GM12878 (cell line): ENCODE data around the gene ISY1. TPM values are rescaled to one million over a fixed set of nuclear protein-coding genes. Genes with fewer than 3 reads are reported as not detected.
"Not testable (repeated sequence)": the region's sequence is repeated elsewhere in the genome, so short reads cannot be mapped to it uniquely, and the experiment has no call there.

Experiments
- ATAC-seq: fragments of 200-7000 bp; cut with Tn5 transposase; 3 replicates; pipeline ENCODE4 v1.9.1; 2020; ENCODE audit warnings: mild to moderate bottlenecking, moderate library complexity
- BruUV-seq: library from RNA; stranded (reverse); fragments of 400-500 nt; replicated peaks from 2 replicates; lab custom pipeline; 2021; lab: Mats Ljungman, UMichigan
- CTCF ChIA-PET: fragments of 300-600 bp; sonication (Branson Sonifier 250); formaldehyde crosslinking; extraction: SDS; loops from one replicate; lab custom pipeline; 2021; ENCODE audit warnings: inconsistent platforms; lab: Yijun Ruan, JAX
- POLR2A ChIA-PET: fragments of 350-600 bp; formaldehyde crosslinking; extraction: SDS; loops from one replicate; lab custom pipeline; 2021; ENCODE audit warnings: inconsistent platforms; lab: Charles Lee
- RAD21 ChIA-PET: fragments of 300-600 bp; sonication (Branson Sonifier 250); formaldehyde crosslinking; loops from one replicate; lab custom pipeline; 2023; ENCODE audit warnings: antibody characterized with exemption; ENCODE audit not compliant: unreplicated experiment; lab: Charles Lee
- SMC1A ChIA-PET: fragments of 300-600 bp; sonication (Branson Sonifier 250); formaldehyde crosslinking; loops from one replicate; lab custom pipeline; 2023; ENCODE audit not compliant: unreplicated experiment, uncharacterized antibody; lab: Charles Lee
- DNase-seq: peaks from one replicate; pipeline ENCODE4 v3.0.0-alpha.2; 2011; ENCODE audit warnings: low read depth, low spot score
- FAIRE-seq: peaks from 3 replicates; lab custom pipeline; 2011; peaks lifted over from hg19 to GRCh38; lab: Jason Lieb, UNC
- H2AFZ ChIP-seq: 2 replicates; pipeline ENCODE4 v1.6.0; 2011; ENCODE audit warnings: low read depth, low read length, control low read depth; ENCODE audit not compliant: control insufficient read depth
- H3K27ac ChIP-seq: 2 replicates; pipeline ENCODE4 v1.5.1; 2011; ENCODE audit warnings: control low read depth; ENCODE audit not compliant: control insufficient read depth, insufficient read depth
- H3K27me3 ChIP-seq, 2 experiments: replicated peaks in 1 of 2; 2 replicates each; pipeline versions ENCODE4 v1.6.0 to v1.6.1; 2011; ENCODE audit warnings: low read length in 1 of 2; ENCODE audit not compliant: control insufficient read depth in 2 of 2, insufficient read depth in 2 of 2
- H3K36me3 ChIP-seq, 2 experiments: 2 replicates each; pipeline ENCODE4 v1.5.1; 2011; ENCODE audit warnings: low read length in 1 of 2; ENCODE audit not compliant: control insufficient read depth in 2 of 2, insufficient read depth in 2 of 2
- H3K4me1 ChIP-seq: 2 replicates; pipeline ENCODE4 v1.6.1; 2011; ENCODE audit warnings: mild to moderate bottlenecking, low read length, moderate library complexity, mixed read lengths; ENCODE audit not compliant: control insufficient read depth, insufficient read depth
- H3K4me2 ChIP-seq: 2 replicates; pipeline ENCODE4 v1.6.0; 2011; ENCODE audit warnings: control low read depth; ENCODE audit not compliant: control insufficient read depth, insufficient read depth
- H3K4me3 ChIP-seq: fragments of 200-600 bp; sonication (generic); 2 replicates; pipeline ENCODE4 v1.5.1; 2016
- H3K79me2 ChIP-seq: 2 replicates; pipeline ENCODE4 v1.6.0; 2011; ENCODE audit warnings: low read length; ENCODE audit not compliant: control insufficient read depth, insufficient read depth
- H3K9ac ChIP-seq: 2 replicates; pipeline ENCODE4 v1.8.0; 2011; ENCODE audit warnings: low read length, control low read depth, mixed read lengths; ENCODE audit not compliant: control insufficient read depth, insufficient read depth
- H3K9me3 ChIP-seq: replicated peaks from 3 replicates; pipeline ENCODE4 v1.5.1; 2011; ENCODE audit warnings: mild to moderate bottlenecking, low read length; ENCODE audit not compliant: control insufficient read depth, insufficient read depth
- H4K20me1 ChIP-seq: 2 replicates; pipeline ENCODE4 v1.6.0; 2011; ENCODE audit not compliant: control insufficient read depth, insufficient read depth
- ETV6 ChIP-seq, 2 experiments: fragments of 450-650 bp in 1 of 2; IDR thresholded peaks in 1 of 2; conservative IDR thresholded peaks in 1 of 2; 2 replicates each; pipeline ENCODE4 v1.6.1; 2014; ENCODE audit warnings: antibody characterized with exemption in 1 of 2, borderline replicate concordance in 1 of 2, low read depth in 1 of 2, mild to moderate bottlenecking in 1 of 2, moderate library complexity in 1 of 2
- FOS ChIP-seq: IDR thresholded peaks from 3 replicates; pipeline ENCODE4 v1.6.1; 2011; ENCODE audit warnings: borderline replicate concordance; ENCODE audit not compliant: insufficient read length; ENCODE audit errors: extremely low read depth
- KDM1A ChIP-seq: fragments of 200-600 bp; sonication (generic); IDR thresholded peaks from 2 replicates; pipeline ENCODE4 v1.6.1; 2016; ENCODE audit warnings: borderline replicate concordance
- POLR2AphosphoS5 ChIP-seq: IDR thresholded peaks from 2 replicates; pipeline ENCODE4 v1.6.1; 2011; ENCODE audit warnings: mild to moderate bottlenecking, low read length, inconsistent platforms
- SMARCA5 ChIP-seq: fragments of 450-650 bp; IDR thresholded peaks from 2 replicates; pipeline ENCODE4 v1.6.1; 2017; ENCODE audit warnings: mild to moderate bottlenecking
- ZNF622 ChIP-seq: fragments of 450-650 bp; IDR thresholded peaks from 2 replicates; pipeline ENCODE4 v1.6.1; 2017; ENCODE audit warnings: mild to moderate bottlenecking, inconsistent platforms
- WGBS: methylation state at CpG from one replicate; pipeline ENCODE4 v1.1.6; 2016; ENCODE audit warnings: low lambda C conversion rate; ENCODE audit not compliant: insufficient replicate concordance, insufficient coverage; ENCODE audit errors: missing lambda C conversion rate; 5-methylcytosine and 5-hydroxymethylcytosine counted together
- in situ Hi-C: fragments of 300-500 bp; cut with MboI; formaldehyde crosslinking; loops from 9 replicates; pipeline ENCODE4 v1.14.3; 2018; ENCODE audit warnings: mixed read lengths
- intact Hi-C: fragments of 100-400 bp; cut with micrococcal nuclease; formaldehyde crosslinking; loops from one replicate; pipeline ENCODE4 v1.14.2; 2022; ENCODE audit not compliant: unreplicated experiment
- polyA plus RNA-seq, 11 experiments: library from polyadenylated mRNA; depleted of rRNA in 4 of 11; unstranded in 6 of 11; stranded (reverse) in 5 of 11; fragments of >200 nt; fragmentation: Nextera tagmentation in 4 of 11; fragmentation: Illumina TruSeq in 1 of 11; extraction: Ambion mirVana in 4 of 11; extraction: Trizol in 1 of 11; gene quantifications; 1 replicate in 1 of 11; 2 replicates in 10 of 11; pipeline versions ENCODE4 v1.2.1 to v1.2.3, GENCODE V29; 2011 to 2016; ENCODE audit warnings: inconsistent platforms in 2 of 11, missing spikeins in 2 of 11, low read depth in 1 of 11
- total RNA-seq, 4 experiments: library from RNA; depleted of rRNA in 3 of 4; stranded (reverse); fragments of >200 nt in 3 of 4; fragmentation: Illumina TruSeq in 1 of 4; extraction: Trizol in 1 of 4; gene quantifications; 2 replicates each; pipeline versions ENCODE4 v1.2.1 to v1.2.3, GENCODE V29; 2013 to 2021

Gene ISY1
- total and polyA plus RNA-seq, 10 of the 15 experiments (the other 5 are each of a cell fraction or from before 2014, with no cell fraction given), result 28.3 to 72.2 (median 44.7) TPM

DNA sequence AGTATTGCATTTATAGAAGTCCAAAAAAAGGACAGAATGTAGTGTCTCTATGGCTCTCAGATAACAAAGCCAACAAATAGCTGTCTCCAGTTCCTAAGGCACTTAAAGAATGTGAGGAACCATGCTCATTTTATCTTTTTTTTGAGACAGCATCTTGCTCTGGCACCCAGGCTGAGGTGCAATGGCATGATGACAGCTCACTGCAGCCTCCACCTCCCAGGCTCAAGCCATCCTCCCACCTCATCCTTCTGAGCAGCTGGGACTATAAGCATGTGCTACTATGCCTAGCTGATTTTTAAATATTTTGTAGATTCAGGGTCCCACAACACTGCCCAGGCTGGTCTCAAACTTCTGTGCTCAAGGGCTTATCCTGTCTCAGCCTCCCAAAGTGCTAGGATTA lies 16.1 kb downstream of the ISY1 start:
- ChIA-PET CTCF (interaction anchor here (1.1 to 1.4 kb wide), 4 partner anchors 18 to 100 kb away, joined by 3 to 6 read pairs (median 4); no protein-coding TSS in a partner anchor), RAD21 (interaction anchor here (0.8 to 2.6 kb wide), 3 partner anchors 18 to 146 kb away, joined by 3 to 9 read pairs (median 3); no protein-coding TSS in a partner anchor)
- intact Hi-C loops, result no loop called here

DNA sequence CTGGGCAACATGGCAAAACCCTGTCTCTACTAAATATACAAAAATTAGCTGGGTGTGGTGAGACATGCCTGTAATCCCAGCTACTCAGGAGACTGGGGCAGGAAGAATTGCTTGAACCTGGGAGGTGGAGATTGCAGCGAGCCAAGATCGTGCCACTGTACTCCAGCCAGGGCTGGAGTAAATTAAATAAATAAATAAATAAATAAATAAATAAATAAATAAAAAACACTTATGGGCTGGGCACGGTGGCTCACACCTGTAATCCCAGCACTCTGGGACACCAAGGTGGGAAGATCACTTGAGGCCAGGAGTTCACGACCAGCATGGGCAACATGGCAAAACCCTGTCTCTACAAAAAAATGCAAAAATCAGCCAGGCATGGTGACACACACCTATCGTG lies 19.9 kb downstream of the ISY1 start:
- FAIRE-seq, intact Hi-C loops, ATAC-seq, DNase-seq, H3K4me1 ChIP-seq, H3K27me3 ChIP-seq, POLR2A ChIA-PET, H4K20me1 ChIP-seq, H3K79me2 ChIP-seq, H3K27ac ChIP-seq, H3K4me2 ChIP-seq, H3K9ac ChIP-seq, H2AFZ ChIP-seq, BruUV-seq, in situ Hi-C loops, H3K4me3 ChIP-seq, H3K9me3 ChIP-seq: not testable (repeated sequence)
- peaks cover 0 to 13% of the 10 kb centered on the region in 2 experiments for H3K36me3 ChIP-seq
- CTCF ChIA-PET, result interaction anchor here (0.6 kb wide), 1 partner anchor 273 kb away, joined by 3 read pairs; no protein-coding TSS in a partner anchor
- RAD21 ChIA-PET, result interaction anchor here (1.5 kb wide), 1 partner anchor 103 kb away, joined by 3 read pairs; no protein-coding TSS in a partner anchor
- SMC1A ChIA-PET, result interaction anchor here (0.6 kb wide), 1 partner anchor 87 kb away, joined by 3 read pairs; no protein-coding TSS in a partner anchor
- WGBS, result 95% methylated on average over 5 of the region's 5 CpGs

More for the DNA sequence above, 16.1 kb downstream of the ISY1 start:
- peaks cover 0 to 15% of the 10 kb centered on the region in 2 experiments for H3K36me3 ChIP-seq
- H3K79me2 ChIP-seq, result no peaks in the 10 kb centered on the region
- SMC1A ChIA-PET, result interaction anchor here (1.0 kb wide), 1 partner anchor 80 kb away, joined by 3 read pairs; no protein-coding TSS in a partner anchor
- BruUV-seq, result no TSS peak
- no peak for DNase-seq
- no peak overlapping the region for H2AFZ ChIP-seq
- H3K9me3 ChIP-seq, result no peaks in the 10 kb centered on the region
- in situ Hi-C loops, result no loop called here
- H3K9ac ChIP-seq, result no peak overlapping the region
- TF ChIP-seq ZNF622, result no peak
- TF ChIP-seq ETV6 (conservative IDR thresholded peaks at IDR 0.05 in 1 of 2, IDR thresholded peaks at IDR 0.05 in 1 of 2; ENCODE audit: borderline replicate concordance in 1 of 2, low read depth in 1 of 2), result no peak
- TF ChIP-seq FOS, result no peak
- TF ChIP-seq KDM1A, result no peak
- no peak for TF ChIP-seq POLR2AphosphoS5
- no peak for TF ChIP-seq SMARCA5
- FAIRE-seq, result no peak
- no peak overlapping the region for H3K4me3 ChIP-seq
- no peaks in the 10 kb centered on the region for H3K4me1 ChIP-seq
- no peak for ATAC-seq
- no peak overlapping the region for H3K27ac ChIP-seq
- POLR2A ChIA-PET, result no interaction called here
- no peaks in the 10 kb centered on the region for H3K27me3 ChIP-seq
- H4K20me1 ChIP-seq, result no peaks in the 10 kb centered on the region
- H3K4me2 ChIP-seq, result no peak overlapping the region
